Mucosa of descending colon (tissue), 3 donors: ENCODE data around the gene CLDND1. TPM values are rescaled to one million over a fixed set of nuclear protein-coding genes. Genes with fewer than 3 reads are reported as not detected.

Experiments
- ATAC-seq: fragments of 200-7000 bp; cut with Tn5 transposase; one replicate; pipeline ENCODE4 v1.9.1; 2020; ENCODE audit warnings: mild to moderate bottlenecking, moderate library complexity
- DNase-seq, 3 donors: peaks; one replicate each; pipeline ENCODE4 v3.0.0-alpha.2; 2020
- H3K36me3 ChIP-seq: fragments of 200-600 bp; one replicate; pipeline ENCODE4 v1.8.0; 2021; ENCODE audit warnings: low read depth, mild to moderate bottlenecking
- H3K4me1 ChIP-seq: fragments of 200-600 bp; one replicate; pipeline ENCODE4 v1.8.0; 2021; ENCODE audit warnings: low read depth, mild to moderate bottlenecking
- H3K4me3 ChIP-seq: fragments of 200-600 bp; one replicate; pipeline ENCODE4 v1.8.0; 2021; ENCODE audit warnings: mild to moderate bottlenecking
- H3K9me3 ChIP-seq: fragments of 200-600 bp; one replicate; pipeline ENCODE4 v1.8.0; 2021; ENCODE audit warnings: mild to moderate bottlenecking
- intact Hi-C, 2 donors: fragments of 100-400 bp; cut with DNase I in 1 of 2; cut with micrococcal nuclease in 1 of 2; formaldehyde crosslinking; loops; one replicate each; pipeline versions ENCODE4 v1.11.0 to v1.11.1; 2022; cut with DNase I, micrococcal nuclease
- total RNA-seq, 3 donors: library from RNA; stranded (reverse); fragmentation: NEBNext Ultra II Directional in 2 of 3; extraction: Animal tissue kit (Norgen Biotek cat#: 25700) in 2 of 3; gene quantifications; one replicate each; pipeline versions ENCODE4 v1.2.1 to v1.2.4, GENCODE V29; 2021 to 2023
- TF ChIP-seq, protein P1 (sequence below): fragments of 200-600 bp; IDR thresholded peaks from one replicate; pipeline ENCODE4 v1.8.0; 2022; ENCODE audit warnings: antibody characterized with exemption, mild to moderate bottlenecking
- donor health status: DM: no; HTN: no; CAD: no; lungs with moderate emphysema.
- donor health status: DM: no; HTN: no; CAD: no.
- donor health status: DM: no; HTN: yes; CAD: no.

Gene CLDND1
- total RNA-seq, 3 donors from 2014 or later: 64.6 to 150 (median 70.4) TPM

GRCh38 chr3:98536456-98537017, 13.8 kb upstream of the CLDND1 start:
- ATAC-seq (peak; percentile 41), DNase-seq (no peak)
- Histone ChIP-seq H3K36me3 (no peaks in the 10 kb centered on the region), H3K4me1 (no peaks in the 10 kb centered on the region), H3K4me3 (no peak overlapping the region), H3K9me3 (no peaks in the 10 kb centered on the region)
- intact Hi-C loops: no loop called here
- TF ChIP-seq, protein P1, sequence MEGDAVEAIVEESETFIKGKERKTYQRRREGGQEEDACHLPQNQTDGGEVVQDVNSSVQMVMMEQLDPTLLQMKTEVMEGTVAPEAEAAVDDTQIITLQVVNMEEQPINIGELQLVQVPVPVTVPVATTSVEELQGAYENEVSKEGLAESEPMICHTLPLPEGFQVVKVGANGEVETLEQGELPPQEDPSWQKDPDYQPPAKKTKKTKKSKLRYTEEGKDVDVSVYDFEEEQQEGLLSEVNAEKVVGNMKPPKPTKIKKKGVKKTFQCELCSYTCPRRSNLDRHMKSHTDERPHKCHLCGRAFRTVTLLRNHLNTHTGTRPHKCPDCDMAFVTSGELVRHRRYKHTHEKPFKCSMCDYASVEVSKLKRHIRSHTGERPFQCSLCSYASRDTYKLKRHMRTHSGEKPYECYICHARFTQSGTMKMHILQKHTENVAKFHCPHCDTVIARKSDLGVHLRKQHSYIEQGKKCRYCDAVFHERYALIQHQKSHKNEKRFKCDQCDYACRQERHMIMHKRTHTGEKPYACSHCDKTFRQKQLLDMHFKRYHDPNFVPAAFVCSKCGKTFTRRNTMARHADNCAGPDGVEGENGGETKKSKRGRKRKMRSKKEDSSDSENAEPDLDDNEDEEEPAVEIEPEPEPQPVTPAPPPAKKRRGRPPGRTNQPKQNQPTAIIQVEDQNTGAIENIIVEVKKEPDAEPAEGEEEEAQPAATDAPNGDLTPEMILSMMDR: no peak

GRCh38 chr3:98534734-98535133, 12.0 kb upstream of the CLDND1 start:
- TF ChIP-seq, protein P1: no peak
- Histone ChIP-seq H3K9me3 (no peaks in the 10 kb centered on the region), H3K4me1 (no peaks in the 10 kb centered on the region), H3K36me3 (no peaks in the 10 kb centered on the region), H3K4me3 (no peak overlapping the region)
- DNase-seq: no peak
- no peak for ATAC-seq
- intact Hi-C loops: no loop called here

DNA sequence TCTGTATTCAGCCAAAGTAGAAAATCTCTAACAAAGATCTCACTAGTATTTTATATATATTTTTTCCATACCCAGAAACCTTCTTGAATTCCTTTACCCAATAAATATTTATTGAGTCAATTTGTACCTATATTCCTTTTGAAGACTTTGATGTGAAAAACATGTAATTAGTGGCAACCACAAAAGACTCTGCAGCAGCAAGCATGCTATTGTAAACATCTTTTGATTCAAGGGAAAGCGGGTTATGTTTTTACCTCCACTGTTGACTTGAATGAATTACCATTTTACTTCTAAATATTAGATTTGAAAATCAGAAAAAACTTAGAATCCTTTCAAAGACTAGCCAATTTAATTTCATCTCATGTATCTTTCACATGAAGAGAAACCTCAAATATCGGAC, 11.5 kb upstream of the CLDND1 start:
- Histone ChIP-seq H3K36me3 (no peaks in the 10 kb centered on the region), H3K4me1 (no peaks in the 10 kb centered on the region), H3K4me3 (no peak overlapping the region), H3K9me3 (no peaks in the 10 kb centered on the region)
- ATAC-seq (no peak), DNase-seq (no peak)
- intact Hi-C loops: no loop called here
- TF ChIP-seq, protein P1: no peak

GRCh38 chr3:98532709-98533571, 10.2 kb upstream of the CLDND1 start:
- Histone ChIP-seq H3K4me3 (peak overlapping the region; percentile 20), H3K9me3 (no peaks in the 10 kb centered on the region), H3K36me3 (no peaks in the 10 kb centered on the region), H3K4me1 (no peaks in the 10 kb centered on the region)
- intact Hi-C loops: no loop called here
- ATAC-seq (peak; percentile 21), DNase-seq (no peak)
- TF ChIP-seq, protein P1: no peak

DNA sequence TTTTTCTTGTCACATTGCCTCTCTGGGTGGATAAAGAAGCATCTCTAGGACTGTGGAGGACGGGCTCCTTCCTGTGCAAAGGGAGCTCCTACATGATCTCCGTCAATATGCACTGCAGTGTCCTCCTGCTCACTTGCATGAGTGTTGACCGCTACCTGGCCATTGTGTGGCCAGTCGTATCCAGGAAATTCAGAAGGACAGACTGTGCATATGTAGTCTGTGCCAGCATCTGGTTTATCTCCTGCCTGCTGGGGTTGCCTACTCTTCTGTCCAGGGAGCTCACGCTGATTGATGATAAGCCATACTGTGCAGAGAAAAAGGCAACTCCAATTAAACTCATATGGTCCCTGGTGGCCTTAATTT, 9.6 kb upstream of the CLDND1 start:
- no peak for DNase-seq
- ATAC-seq: peak; percentile 29
- Histone ChIP-seq H3K4me3 (peak overlapping the region; percentile 20), H3K9me3 (no peaks in the 10 kb centered on the region), H3K36me3 (no peaks in the 10 kb centered on the region), H3K4me1 (no peaks in the 10 kb centered on the region)
- TF ChIP-seq, protein P1: no peak
- intact Hi-C loops: no loop called here
